K562 (cell line): ENCODE measurements around the gene PPWD1. TPM values are rescaled to one million over a fixed set of nuclear protein-coding genes. Genes with fewer than 3 reads are reported as not detected.

Source experiments
- BDP1 ChIP-seq: IDR thresholded peaks from 3 replicates; pipeline ENCODE4 v1.6.1; 2011; ENCODE audit not compliant: insufficient read length, insufficient read depth
- CLOCK ChIP-seq: fragments of 250-450 bp; sonication (Bioruptor Pico); IDR thresholded peaks from 2 replicates; pipeline ENCODE4 v1.4.0; 2020; ENCODE audit warnings: mild to moderate bottlenecking, moderate library complexity, borderline replicate concordance
- ETV6 ChIP-seq, 3 experiments: fragments of 150-350 bp in 1 of 3; sonication (generic) in 1 of 3; formaldehyde crosslinking in 1 of 3; IDR thresholded peaks; 2 replicates each; pipeline versions ENCODE4 v1.6.1 to v1.8.0; 2014 to 2022; ENCODE audit warnings: borderline replicate concordance in 2 of 3, low read depth in 2 of 3, antibody characterized with exemption in 1 of 3, low read length in 1 of 3, mild to moderate bottlenecking in 1 of 3, missing genetic modification reagents in 1 of 3
- FOXK1 ChIP-seq: sonication (generic); formaldehyde crosslinking; IDR thresholded peaks from 2 replicates; pipeline ENCODE4 v1.8.0; 2022; ENCODE audit warnings: missing genetic modification reagents, mild to moderate bottlenecking, borderline replicate concordance
- MCM2 ChIP-seq: fragments of 450-650 bp; IDR thresholded peaks from 2 replicates; pipeline ENCODE4 v1.6.1; 2017; ENCODE audit warnings: low read depth, mild to moderate bottlenecking
- SMARCA4 ChIP-seq: fragments of 450-650 bp; IDR thresholded peaks from 2 replicates; pipeline ENCODE4 v1.6.1; 2016
- ZBTB43 ChIP-seq: sonication (generic); formaldehyde crosslinking; IDR thresholded peaks from 2 replicates; pipeline ENCODE4 v1.8.0; 2023; ENCODE audit warnings: mild to moderate bottlenecking, missing genetic modification reagents
- polyA plus RNA-seq, 8 experiments: library from polyadenylated mRNA; depleted of rRNA in 4 of 8; stranded (reverse) in 5 of 8; unstranded in 3 of 8; fragments of >200 nt; fragmentation: Nextera tagmentation in 2 of 8; fragmentation: Illumina TruSeq in 1 of 8; extraction: Ambion mirVana in 2 of 8; extraction: Trizol in 1 of 8; gene quantifications; 2 replicates each; pipeline versions ENCODE4 v1.2.1 to v1.2.3, GENCODE V29; 2011 to 2014; ENCODE audit warnings: inconsistent platforms in 1 of 8, missing spikeins in 1 of 8
- total RNA-seq, 7 experiments: library from RNA; depleted of rRNA in 6 of 7; stranded (reverse); fragments of >200 nt in 6 of 7; fragmentation: Illumina TruSeq in 2 of 7; extraction: Trizol in 2 of 7; gene quantifications; 2 replicates each; pipeline versions ENCODE4 v1.2.1 to v1.2.3, GENCODE V29; 2011 to 2021; ENCODE audit warnings: low replicate concordance in 1 of 7
- TF ChIP-seq, protein P1 (sequence below), 2 experiments: fragments of 450-650 bp; IDR thresholded peaks; 2 replicates each; pipeline ENCODE4 v1.6.1; 2018; ENCODE audit warnings: mild to moderate bottlenecking in 2 of 2, low read depth in 1 of 2; ENCODE audit not compliant: partially characterized antibody in 2 of 2
- TF ChIP-seq, protein P2 (sequence below): IDR thresholded peaks from 3 replicates; pipeline ENCODE4 v1.6.1; 2011; ENCODE audit warnings: borderline replicate concordance, mild to moderate bottlenecking, moderate library complexity; ENCODE audit not compliant: insufficient read length; ENCODE audit errors: extremely low read depth
- TF ChIP-seq, protein P3 (sequence below): fragments of 150-350 bp; conservative IDR thresholded peaks from 2 replicates; pipeline ENCODE4 v1.6.1; 2014; ENCODE audit warnings: low read length

Gene PPWD1
- total and polyA plus RNA-seq, 9 of the 15 experiments (the other 6 are each of a cell fraction or from before 2014, with no cell fraction given): 24.1 to 89.2 (median 51.4) TPM

- TF ChIP-seq MCM2 (no peak), BDP1 (no peak), CLOCK (CRISPR knock-in tag) (no peak), SMARCA4 (no peak), FOXK1 (no peak), ETV6 (IDR thresholded peaks at IDR 0.05; ENCODE audit: borderline replicate concordance in 1 of 2, low read depth in 2 of 2, low read length in 1 of 2) (no peak), ETV6 (CRISPR knock-in tag; IDR thresholded peaks at IDR 0.05; ENCODE audit: borderline replicate concordance) (no peak), ZBTB43 (CRISPR knock-in tag) (no peak)
- TF ChIP-seq, protein P1, sequence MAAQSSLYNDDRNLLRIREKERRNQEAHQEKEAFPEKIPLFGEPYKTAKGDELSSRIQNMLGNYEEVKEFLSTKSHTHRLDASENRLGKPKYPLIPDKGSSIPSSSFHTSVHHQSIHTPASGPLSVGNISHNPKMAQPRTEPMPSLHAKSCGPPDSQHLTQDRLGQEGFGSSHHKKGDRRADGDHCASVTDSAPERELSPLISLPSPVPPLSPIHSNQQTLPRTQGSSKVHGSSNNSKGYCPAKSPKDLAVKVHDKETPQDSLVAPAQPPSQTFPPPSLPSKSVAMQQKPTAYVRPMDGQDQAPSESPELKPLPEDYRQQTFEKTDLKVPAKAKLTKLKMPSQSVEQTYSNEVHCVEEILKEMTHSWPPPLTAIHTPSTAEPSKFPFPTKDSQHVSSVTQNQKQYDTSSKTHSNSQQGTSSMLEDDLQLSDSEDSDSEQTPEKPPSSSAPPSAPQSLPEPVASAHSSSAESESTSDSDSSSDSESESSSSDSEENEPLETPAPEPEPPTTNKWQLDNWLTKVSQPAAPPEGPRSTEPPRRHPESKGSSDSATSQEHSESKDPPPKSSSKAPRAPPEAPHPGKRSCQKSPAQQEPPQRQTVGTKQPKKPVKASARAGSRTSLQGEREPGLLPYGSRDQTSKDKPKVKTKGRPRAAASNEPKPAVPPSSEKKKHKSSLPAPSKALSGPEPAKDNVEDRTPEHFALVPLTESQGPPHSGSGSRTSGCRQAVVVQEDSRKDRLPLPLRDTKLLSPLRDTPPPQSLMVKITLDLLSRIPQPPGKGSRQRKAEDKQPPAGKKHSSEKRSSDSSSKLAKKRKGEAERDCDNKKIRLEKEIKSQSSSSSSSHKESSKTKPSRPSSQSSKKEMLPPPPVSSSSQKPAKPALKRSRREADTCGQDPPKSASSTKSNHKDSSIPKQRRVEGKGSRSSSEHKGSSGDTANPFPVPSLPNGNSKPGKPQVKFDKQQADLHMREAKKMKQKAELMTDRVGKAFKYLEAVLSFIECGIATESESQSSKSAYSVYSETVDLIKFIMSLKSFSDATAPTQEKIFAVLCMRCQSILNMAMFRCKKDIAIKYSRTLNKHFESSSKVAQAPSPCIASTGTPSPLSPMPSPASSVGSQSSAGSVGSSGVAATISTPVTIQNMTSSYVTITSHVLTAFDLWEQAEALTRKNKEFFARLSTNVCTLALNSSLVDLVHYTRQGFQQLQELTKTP (IDR thresholded peaks at IDR 0.05; ENCODE audit: low read depth in 1 of 2, partially characterized antibody in 2 of 2): peak; percentile 51 to 95
- TF ChIP-seq, protein P2, sequence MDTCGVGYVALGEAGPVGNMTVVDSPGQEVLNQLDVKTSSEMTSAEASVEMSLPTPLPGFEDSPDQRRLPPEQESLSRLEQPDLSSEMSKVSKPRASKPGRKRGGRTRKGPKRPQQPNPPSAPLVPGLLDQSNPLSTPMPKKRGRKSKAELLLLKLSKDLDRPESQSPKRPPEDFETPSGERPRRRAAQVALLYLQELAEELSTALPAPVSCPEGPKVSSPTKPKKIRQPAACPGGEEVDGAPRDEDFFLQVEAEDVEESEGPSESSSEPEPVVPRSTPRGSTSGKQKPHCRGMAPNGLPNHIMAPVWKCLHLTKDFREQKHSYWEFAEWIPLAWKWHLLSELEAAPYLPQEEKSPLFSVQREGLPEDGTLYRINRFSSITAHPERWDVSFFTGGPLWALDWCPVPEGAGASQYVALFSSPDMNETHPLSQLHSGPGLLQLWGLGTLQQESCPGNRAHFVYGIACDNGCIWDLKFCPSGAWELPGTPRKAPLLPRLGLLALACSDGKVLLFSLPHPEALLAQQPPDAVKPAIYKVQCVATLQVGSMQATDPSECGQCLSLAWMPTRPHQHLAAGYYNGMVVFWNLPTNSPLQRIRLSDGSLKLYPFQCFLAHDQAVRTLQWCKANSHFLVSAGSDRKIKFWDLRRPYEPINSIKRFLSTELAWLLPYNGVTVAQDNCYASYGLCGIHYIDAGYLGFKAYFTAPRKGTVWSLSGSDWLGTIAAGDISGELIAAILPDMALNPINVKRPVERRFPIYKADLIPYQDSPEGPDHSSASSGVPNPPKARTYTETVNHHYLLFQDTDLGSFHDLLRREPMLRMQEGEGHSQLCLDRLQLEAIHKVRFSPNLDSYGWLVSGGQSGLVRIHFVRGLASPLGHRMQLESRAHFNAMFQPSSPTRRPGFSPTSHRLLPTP: no peak
- TF ChIP-seq, protein P3, sequence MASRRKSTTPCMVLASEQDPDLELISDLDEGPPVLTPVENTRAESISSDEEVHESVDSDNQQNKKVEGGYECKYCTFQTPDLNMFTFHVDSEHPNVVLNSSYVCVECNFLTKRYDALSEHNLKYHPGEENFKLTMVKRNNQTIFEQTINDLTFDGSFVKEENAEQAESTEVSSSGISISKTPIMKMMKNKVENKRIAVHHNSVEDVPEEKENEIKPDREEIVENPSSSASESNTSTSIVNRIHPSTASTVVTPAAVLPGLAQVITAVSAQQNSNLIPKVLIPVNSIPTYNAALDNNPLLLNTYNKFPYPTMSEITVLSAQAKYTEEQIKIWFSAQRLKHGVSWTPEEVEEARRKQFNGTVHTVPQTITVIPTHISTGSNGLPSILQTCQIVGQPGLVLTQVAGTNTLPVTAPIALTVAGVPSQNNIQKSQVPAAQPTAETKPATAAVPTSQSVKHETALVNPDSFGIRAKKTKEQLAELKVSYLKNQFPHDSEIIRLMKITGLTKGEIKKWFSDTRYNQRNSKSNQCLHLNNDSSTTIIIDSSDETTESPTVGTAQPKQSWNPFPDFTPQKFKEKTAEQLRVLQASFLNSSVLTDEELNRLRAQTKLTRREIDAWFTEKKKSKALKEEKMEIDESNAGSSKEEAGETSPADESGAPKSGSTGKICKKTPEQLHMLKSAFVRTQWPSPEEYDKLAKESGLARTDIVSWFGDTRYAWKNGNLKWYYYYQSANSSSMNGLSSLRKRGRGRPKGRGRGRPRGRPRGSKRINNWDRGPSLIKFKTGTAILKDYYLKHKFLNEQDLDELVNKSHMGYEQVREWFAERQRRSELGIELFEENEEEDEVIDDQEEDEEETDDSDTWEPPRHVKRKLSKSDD: no peak
Observed at GRCh38 chr5:65624571-65625555, 61.8 kb downstream of the PPWD1 start, which contains the start of the genes SHLD3 and TRAPPC13 (continued).
